ENCODE results near the gene NOTCH1.

NOTCH1 gene

GRCh38 chr9:136565715-136566552 is 20.1 kb upstream of the NOTCH1 start:
- no peaks in the 10 kb centered on the region for H3K27me3 ChIP-seq (ENCODE audit: low read length)

GRCh38 chr9:136565086-136565714 is 19.4 kb upstream of the NOTCH1 start:
- Histone ChIP-seq H3K9ac (ENCODE audit: low read length) (no peak overlapping the region), H3K4me2 (ENCODE audit: low read depth, low read length, poor library complexity, severe bottlenecking) (no peak overlapping the region)

More at GRCh38 chr9:136565715-136566552, 20.1 kb upstream of the NOTCH1 start:
- no peak overlapping the region for H3K27ac ChIP-seq (ENCODE audit: low read depth, low read length)
- H2AFZ ChIP-seq (ENCODE audit: low read depth, low read length, severe bottlenecking) = no peak overlapping the region
- no peaks in the 10 kb centered on the region for H3K79me2 ChIP-seq (ENCODE audit: insufficient read depth, low read length)
- no peaks in the 10 kb centered on the region; the same call in 1 of the 2 replicates for H4K20me1 ChIP-seq (ENCODE audit: low read depth, low read length)
- H3F3A ChIP-seq (ENCODE audit: insufficient read depth) = no peaks in the 10 kb centered on the region
- no peak overlapping the region for H3K4me3 ChIP-seq (ENCODE audit: insufficient read depth, low read length, poor library complexity, severe bottlenecking)
- TF ChIP-seq CTCF (IDR thresholded peaks at IDR 0.05; ENCODE audit: insufficient read depth, low read length, poor library complexity, severe bottlenecking) = no peak
- no peak for TF ChIP-seq EZH2phosphoT487 (conservative IDR thresholded peaks at IDR 0.05; ENCODE audit: low read length)
- H3K36me3 ChIP-seq (ENCODE audit: low read length) = no peaks in the 10 kb centered on the region
- H3K9me3 ChIP-seq (ENCODE audit: insufficient read depth, low read length) = no peaks in the 10 kb centered on the region
- no peak overlapping the region for H3K4me2 ChIP-seq (ENCODE audit: low read depth, low read length, poor library complexity, severe bottlenecking)
- H3K9me2 ChIP-seq (replicated peaks; ENCODE audit: insufficient read depth, low read length) = no peaks in the 10 kb centered on the region
- H3K9ac ChIP-seq (ENCODE audit: low read length) = no peak overlapping the region

GRCh38 chr9:136564379-136564988 is 18.6 kb upstream of the NOTCH1 start:
- no peak for TF ChIP-seq CTCF (IDR thresholded peaks at IDR 0.05; ENCODE audit: insufficient read depth, low read length, poor library complexity, severe bottlenecking)
- TF ChIP-seq EZH2phosphoT487 (conservative IDR thresholded peaks at IDR 0.05; ENCODE audit: low read length) = no peak
- Histone ChIP-seq H3K79me2 (ENCODE audit: insufficient read depth, low read length) (no peaks in the 10 kb centered on the region), H3F3A (ENCODE audit: insufficient read depth) (no peaks in the 10 kb centered on the region), H3K4me2 (ENCODE audit: low read depth, low read length, poor library complexity, severe bottlenecking) (no peak overlapping the region), H3K9me2 (replicated peaks; ENCODE audit: insufficient read depth, low read length) (no peaks in the 10 kb centered on the region), H3K9me3 (ENCODE audit: insufficient read depth, low read length) (peaks cover under 1% of the 10 kb centered on the region; the same call in 1 of the 2 replicates), H3K27ac (ENCODE audit: low read depth, low read length) (no peak overlapping the region), H4K20me1 (ENCODE audit: low read depth, low read length) (no peaks in the 10 kb centered on the region; the same call in 1 of the 2 replicates), H3K9ac (ENCODE audit: low read length) (no peak overlapping the region), H3K36me3 (ENCODE audit: low read length) (no peaks in the 10 kb centered on the region), H3K27me3 (ENCODE audit: low read length) (no peaks in the 10 kb centered on the region), H2AFZ (ENCODE audit: low read depth, low read length, severe bottlenecking) (no peak overlapping the region), H3K4me3 (ENCODE audit: insufficient read depth, low read length, poor library complexity, severe bottlenecking) (no peak overlapping the region)

More at GRCh38 chr9:136565086-136565714, 19.4 kb upstream of the NOTCH1 start:
- H4K20me1 ChIP-seq (ENCODE audit: low read depth, low read length) = no peaks in the 10 kb centered on the region; the same call in 1 of the 2 replicates
- H3K27me3 ChIP-seq (ENCODE audit: low read length) = no peaks in the 10 kb centered on the region
- H3F3A ChIP-seq (ENCODE audit: insufficient read depth) = no peaks in the 10 kb centered on the region
- TF ChIP-seq EZH2phosphoT487 (conservative IDR thresholded peaks at IDR 0.05; ENCODE audit: low read length) (no peak), CTCF (IDR thresholded peaks at IDR 0.05; ENCODE audit: insufficient read depth, low read length, poor library complexity, severe bottlenecking) (no peak)
- H3K9me3 ChIP-seq (ENCODE audit: insufficient read depth, low read length) = no peaks in the 10 kb centered on the region
- no peak overlapping the region for H3K27ac ChIP-seq (ENCODE audit: low read depth, low read length)
- no peak overlapping the region for H3K4me3 ChIP-seq (ENCODE audit: insufficient read depth, low read length, poor library complexity, severe bottlenecking)
- no peaks in the 10 kb centered on the region for H3K9me2 ChIP-seq (replicated peaks; ENCODE audit: insufficient read depth, low read length)
- no peaks in the 10 kb centered on the region for H3K79me2 ChIP-seq (ENCODE audit: insufficient read depth, low read length)
- H2AFZ ChIP-seq (ENCODE audit: low read depth, low read length, severe bottlenecking) = no peak overlapping the region
- H3K36me3 ChIP-seq (ENCODE audit: low read length) = no peaks in the 10 kb centered on the region
